WERI-Rb-1 (cell line): ENCODE results near the gene TNNT2.

Experiments used
- DNase-seq: peaks from one replicate; pipeline ENCODE4 v3.0.0-alpha.2; 2020
- H3K27ac ChIP-seq: fragments of 250-450 bp; sonication (Bioruptor Pico); 2 replicates; pipeline ENCODE4 v1.5.1; 2020; ENCODE audit warnings: mild to moderate bottlenecking, moderate library complexity
- H3K27me3 ChIP-seq: fragments of 250-450 bp; sonication (Bioruptor Pico); 2 replicates; pipeline ENCODE4 v1.5.1; 2021; ENCODE audit warnings: mild to moderate bottlenecking, low read depth, moderate library complexity; ENCODE audit not compliant: insufficient read depth, severe bottlenecking
- H3K36me3 ChIP-seq: fragments of 250-450 bp; sonication (Bioruptor Pico); 2 replicates; pipeline ENCODE4 v1.5.1; 2020; ENCODE audit warnings: mild to moderate bottlenecking, moderate library complexity
- H3K4me3 ChIP-seq: 2 replicates; pipeline ENCODE4 v1.5.1; 2011; ENCODE audit warnings: low read depth, mild to moderate bottlenecking, control low read depth, low read length
- H3K9me3 ChIP-seq: fragments of 250-450 bp; sonication (Bioruptor Pico); 2 replicates; pipeline ENCODE4 v1.5.1; 2021; ENCODE audit warnings: mild to moderate bottlenecking, moderate library complexity; ENCODE audit not compliant: severe bottlenecking
- TF ChIP-seq, protein P1 (sequence below): IDR thresholded peaks from 2 replicates; pipeline ENCODE4 v1.5.1; 2011; ENCODE audit warnings: low read depth, mild to moderate bottlenecking, control low read depth, inconsistent platforms, low read length

Gene TNNT2

DNA sequence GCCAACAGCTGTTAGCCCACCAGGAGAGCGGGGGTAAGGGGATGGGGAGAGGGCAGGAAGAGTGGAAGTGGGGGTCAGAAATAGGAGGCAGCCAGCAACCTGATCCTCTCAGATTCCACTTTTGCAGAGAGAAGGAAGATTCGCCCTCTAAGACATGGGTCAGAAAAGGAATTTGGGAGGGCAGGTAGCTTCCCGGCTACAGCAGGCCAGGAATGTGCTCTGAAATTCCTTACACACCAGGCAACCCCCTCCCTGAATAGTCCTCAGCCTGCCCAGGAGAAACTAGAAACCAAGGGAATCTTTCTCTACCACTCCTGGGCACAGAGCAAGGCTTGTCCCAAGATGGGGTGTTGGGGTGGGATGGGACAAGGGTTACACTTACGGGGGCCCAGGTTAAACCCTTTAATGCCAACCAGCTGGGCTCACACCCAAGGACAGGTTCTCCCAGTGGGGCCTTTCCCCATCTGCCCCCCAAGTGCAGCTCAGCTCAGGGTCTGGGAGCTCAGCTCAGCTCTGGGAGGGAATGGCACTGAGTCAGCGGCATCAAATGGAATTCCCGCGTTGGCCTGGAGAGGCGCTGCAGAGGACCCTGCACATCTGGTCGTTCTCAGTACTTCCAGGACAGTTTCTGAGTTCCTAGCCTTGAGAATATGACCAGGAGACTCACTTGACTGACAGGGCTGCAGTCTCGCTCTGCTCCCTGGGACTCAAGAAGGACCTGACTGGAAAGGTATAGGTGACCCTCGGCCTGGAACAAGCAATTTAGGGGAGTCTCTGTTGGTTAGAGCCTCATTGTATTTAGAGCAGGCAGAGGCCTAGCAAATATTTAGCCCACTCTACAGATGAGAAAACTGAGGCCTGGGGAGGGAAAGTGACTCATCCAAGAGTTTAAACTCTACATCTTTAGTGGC lies 761 bp downstream of the TNNT2 start:
- peak; percentile 78 for DNase-seq
- Histone ChIP-seq H3K4me3 (no peak overlapping the region), H3K27ac (peak overlapping the region; percentile 8; the same call in 1 of the 2 replicates)

GRCh38 chr1:201376107-201376463 lies 1.4 kb downstream of the TNNT2 start:
- peak overlapping the region; percentile 21 for H3K27ac ChIP-seq

More for the DNA sequence above, 761 bp downstream of the TNNT2 start:
- H3K36me3 ChIP-seq, result no peaks in the 10 kb centered on the region
- H3K9me3 ChIP-seq, result no peaks in the 10 kb centered on the region
- TF ChIP-seq, protein P1, sequence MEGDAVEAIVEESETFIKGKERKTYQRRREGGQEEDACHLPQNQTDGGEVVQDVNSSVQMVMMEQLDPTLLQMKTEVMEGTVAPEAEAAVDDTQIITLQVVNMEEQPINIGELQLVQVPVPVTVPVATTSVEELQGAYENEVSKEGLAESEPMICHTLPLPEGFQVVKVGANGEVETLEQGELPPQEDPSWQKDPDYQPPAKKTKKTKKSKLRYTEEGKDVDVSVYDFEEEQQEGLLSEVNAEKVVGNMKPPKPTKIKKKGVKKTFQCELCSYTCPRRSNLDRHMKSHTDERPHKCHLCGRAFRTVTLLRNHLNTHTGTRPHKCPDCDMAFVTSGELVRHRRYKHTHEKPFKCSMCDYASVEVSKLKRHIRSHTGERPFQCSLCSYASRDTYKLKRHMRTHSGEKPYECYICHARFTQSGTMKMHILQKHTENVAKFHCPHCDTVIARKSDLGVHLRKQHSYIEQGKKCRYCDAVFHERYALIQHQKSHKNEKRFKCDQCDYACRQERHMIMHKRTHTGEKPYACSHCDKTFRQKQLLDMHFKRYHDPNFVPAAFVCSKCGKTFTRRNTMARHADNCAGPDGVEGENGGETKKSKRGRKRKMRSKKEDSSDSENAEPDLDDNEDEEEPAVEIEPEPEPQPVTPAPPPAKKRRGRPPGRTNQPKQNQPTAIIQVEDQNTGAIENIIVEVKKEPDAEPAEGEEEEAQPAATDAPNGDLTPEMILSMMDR, result peak; percentile 93
- no peaks in the 10 kb centered on the region for H3K27me3 ChIP-seq

DNA sequence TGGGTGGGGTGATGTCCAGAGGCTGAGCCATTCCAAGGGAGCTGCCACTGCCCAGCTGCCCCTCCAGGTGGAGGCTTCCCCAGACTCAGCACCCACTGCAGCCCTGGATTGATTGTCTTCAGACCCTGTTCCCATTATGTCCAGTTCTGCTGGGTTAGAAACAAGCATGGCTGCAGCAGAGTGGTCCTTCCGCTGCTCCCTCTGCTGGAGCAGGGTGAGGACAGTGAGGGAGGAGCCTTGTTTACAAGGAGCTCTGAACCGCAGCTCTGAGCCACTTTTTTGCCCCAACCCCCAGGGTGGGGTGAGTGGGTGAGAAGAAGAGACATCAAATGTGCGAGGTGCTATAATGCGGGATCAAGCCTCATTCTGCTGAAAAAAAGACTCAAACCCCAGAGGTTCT lies 2.3 kb downstream of the TNNT2 start:
- Histone ChIP-seq H3K9me3 (no peaks in the 10 kb centered on the region), H3K27me3 (no peaks in the 10 kb centered on the region), H3K36me3 (no peaks in the 10 kb centered on the region), H3K27ac (no peak overlapping the region), H3K4me3 (no peak overlapping the region)
- peak; percentile 64 for DNase-seq
- TF ChIP-seq, protein P1, result peak; percentile 79

More at GRCh38 chr1:201376107-201376463, 1.4 kb downstream of the TNNT2 start:
- Histone ChIP-seq H3K36me3 (no peaks in the 10 kb centered on the region), H3K9me3 (no peaks in the 10 kb centered on the region), H3K27me3 (no peaks in the 10 kb centered on the region), H3K4me3 (no peak overlapping the region)
- TF ChIP-seq, protein P1, result no peak
- DNase-seq, result no peak

GRCh38 chr1:201374364-201374763 lies 3.1 kb downstream of the TNNT2 start:
- H3K36me3 ChIP-seq, result no peaks in the 10 kb centered on the region
- no peak overlapping the region for H3K27ac ChIP-seq
- no peaks in the 10 kb centered on the region for H3K9me3 ChIP-seq
- DNase-seq, result no peak
- H3K4me3 ChIP-seq, result no peak overlapping the region
- H3K27me3 ChIP-seq, result no peaks in the 10 kb centered on the region
- TF ChIP-seq, protein P1, result no peak

GRCh38 chr1:201371792-201372191 lies 5.7 kb downstream of the TNNT2 start:
- Histone ChIP-seq H3K36me3 (no peaks in the 10 kb centered on the region), H3K27ac (no peak overlapping the region), H3K4me3 (no peak overlapping the region), H3K9me3 (no peaks in the 10 kb centered on the region), H3K27me3 (peaks cover 12% of the 10 kb centered on the region)
- TF ChIP-seq, protein P1, result no peak
- no peak for DNase-seq
